Measurements from ENCODE around the gene SVEP1. TPM values are rescaled to one million over a fixed set of nuclear protein-coding genes. Genes with fewer than 3 reads are reported as not detected.

Gene SVEP1
- polyA plus RNA-seq, 1 donor (not counting 4 experiments of a cell fraction or from before 2014, with no cell fraction given) = 0.14 TPM

- Histone ChIP-seq H3K9me3 (ENCODE audit: control insufficient read depth, low read depth, low read length) (no peaks in the 10 kb centered on the region), H3K4me2 (ENCODE audit: control insufficient read depth, extremely low read depth, insufficient read depth, low read depth, low read length) (no peak overlapping the region), H3K4me3 (ENCODE audit: control insufficient read depth in 2 of 3, extremely low read depth in 1 of 3, insufficient read depth in 2 of 3, low read depth in 1 of 3, low read length in 3 of 3) (no peak overlapping the region), H3K9ac (ENCODE audit: control insufficient read depth, extremely low read depth, insufficient read depth, low read length) (no peak overlapping the region), H3K27me3 (ENCODE audit: control insufficient read depth, extremely low read depth, insufficient read depth, low read length) (peaks cover 21% of the 10 kb centered on the region), H4K20me1 (ENCODE audit: control insufficient read depth, extremely low read depth, insufficient read depth, low read length) (no peaks in the 10 kb centered on the region), H2AFZ (ENCODE audit: control insufficient read depth, low read length) (no peak overlapping the region), H3K9me1 (ENCODE audit: control insufficient read depth, extremely low read depth, insufficient read depth, low read length) (no peaks in the 10 kb centered on the region), H3K4me1 (ENCODE audit: control insufficient read depth, extremely low read depth, insufficient read depth, low read length) (no peaks in the 10 kb centered on the region), H3K36me3 (ENCODE audit: control insufficient read depth in 2 of 2, extremely low read depth in 1 of 2, insufficient read depth in 2 of 2, low read length in 2 of 2) (no peaks in the 10 kb centered on the region), H3K79me2 (ENCODE audit: control insufficient read depth, insufficient read depth, low read length) (no peaks in the 10 kb centered on the region), H3K27ac (ENCODE audit: control insufficient read depth, insufficient read depth, low read length) (no peak overlapping the region)
- no peak for TF ChIP-seq EZH2 (IDR thresholded peaks at IDR 0.05; ENCODE audit: low read length)
- DNase-seq (ENCODE audit: low read depth, low spot score) (no peak), FAIRE-seq (no peak)
- dilution Hi-C loops (cut with MboI; ENCODE audit: extremely low pct_ligation_motif_present, low sequenced_read_pairs) = no loop called here
Measured at GRCh38 chr9:110408598-110408997, 170.9 kb downstream of the SVEP1 start.

GRCh38 chr9:110405858-110406443, 173.6 kb downstream of the SVEP1 start:
- H3K9ac ChIP-seq (ENCODE audit: control insufficient read depth, extremely low read depth, insufficient read depth, low read length) = no peak overlapping the region
- dilution Hi-C loops (cut with MboI; ENCODE audit: extremely low pct_ligation_motif_present, low sequenced_read_pairs) = no loop called here
- H3K9me3 ChIP-seq (ENCODE audit: control insufficient read depth, low read depth, low read length) = no peaks in the 10 kb centered on the region
- no peaks in the 10 kb centered on the region for H3K79me2 ChIP-seq (ENCODE audit: control insufficient read depth, insufficient read depth, low read length)
- FAIRE-seq (no peak), DNase-seq (ENCODE audit: low read depth, low spot score) (no peak)
- peaks cover 16% of the 10 kb centered on the region for H3K27me3 ChIP-seq (ENCODE audit: control insufficient read depth, extremely low read depth, insufficient read depth, low read length)
- no peak overlapping the region for H2AFZ ChIP-seq (ENCODE audit: control insufficient read depth, low read length)
- no peak overlapping the region for H3K4me3 ChIP-seq (ENCODE audit: control insufficient read depth in 2 of 3, extremely low read depth in 1 of 3, insufficient read depth in 2 of 3, low read depth in 1 of 3, low read length in 3 of 3)
- no peaks in the 10 kb centered on the region for H4K20me1 ChIP-seq (ENCODE audit: control insufficient read depth, extremely low read depth, insufficient read depth, low read length)
- H3K36me3 ChIP-seq (ENCODE audit: control insufficient read depth in 2 of 2, extremely low read depth in 1 of 2, insufficient read depth in 2 of 2, low read length in 2 of 2) = no peaks in the 10 kb centered on the region
- no peak overlapping the region for H3K4me2 ChIP-seq (ENCODE audit: control insufficient read depth, extremely low read depth, insufficient read depth, low read depth, low read length)
- no peaks in the 10 kb centered on the region for H3K9me1 ChIP-seq (ENCODE audit: control insufficient read depth, extremely low read depth, insufficient read depth, low read length)
- H3K27ac ChIP-seq (ENCODE audit: control insufficient read depth, insufficient read depth, low read length) = no peak overlapping the region
- H3K4me1 ChIP-seq (ENCODE audit: control insufficient read depth, extremely low read depth, insufficient read depth, low read length) = no peaks in the 10 kb centered on the region
- no peak for TF ChIP-seq EZH2 (IDR thresholded peaks at IDR 0.05; ENCODE audit: low read length)
- TF ChIP-seq CTCF (optimal IDR thresholded peaks at IDR 0.05 in 1 of 3, IDR thresholded peaks at IDR 0.05 in 1 of 3, conservative IDR thresholded peaks at IDR 0.05 in 1 of 3; ENCODE audit: extremely low read depth in 1 of 3, insufficient read depth in 2 of 3, low read length in 3 of 3) = no peak

- DNase-seq (ENCODE audit: low read depth, low spot score) (no peak), FAIRE-seq (no peak)
- Histone ChIP-seq H3K9me1 (ENCODE audit: control insufficient read depth, extremely low read depth, insufficient read depth, low read length) (no peaks in the 10 kb centered on the region), H3K27me3 (ENCODE audit: control insufficient read depth, extremely low read depth, insufficient read depth, low read length) (peaks cover 14% of the 10 kb centered on the region), H4K20me1 (ENCODE audit: control insufficient read depth, extremely low read depth, insufficient read depth, low read length) (no peaks in the 10 kb centered on the region), H3K4me3 (ENCODE audit: control insufficient read depth in 2 of 3, extremely low read depth in 1 of 3, insufficient read depth in 2 of 3, low read depth in 1 of 3, low read length in 3 of 3) (no peak overlapping the region), H3K36me3 (ENCODE audit: control insufficient read depth in 2 of 2, extremely low read depth in 1 of 2, insufficient read depth in 2 of 2, low read length in 2 of 2) (no peaks in the 10 kb centered on the region), H2AFZ (ENCODE audit: control insufficient read depth, low read length) (no peak overlapping the region), H3K9ac (ENCODE audit: control insufficient read depth, extremely low read depth, insufficient read depth, low read length) (no peak overlapping the region), H3K79me2 (ENCODE audit: control insufficient read depth, insufficient read depth, low read length) (no peaks in the 10 kb centered on the region), H3K27ac (ENCODE audit: control insufficient read depth, insufficient read depth, low read length) (no peak overlapping the region), H3K4me1 (ENCODE audit: control insufficient read depth, extremely low read depth, insufficient read depth, low read length) (no peaks in the 10 kb centered on the region), H3K4me2 (ENCODE audit: control insufficient read depth, extremely low read depth, insufficient read depth, low read depth, low read length) (no peak overlapping the region), H3K9me3 (ENCODE audit: control insufficient read depth, low read depth, low read length) (no peaks in the 10 kb centered on the region)
- dilution Hi-C loops (cut with MboI; ENCODE audit: extremely low pct_ligation_motif_present, low sequenced_read_pairs) = no loop called here
- TF ChIP-seq CTCF (optimal IDR thresholded peaks at IDR 0.05 in 1 of 3, IDR thresholded peaks at IDR 0.05 in 1 of 3, conservative IDR thresholded peaks at IDR 0.05 in 1 of 3; ENCODE audit: extremely low read depth in 1 of 3, insufficient read depth in 2 of 3, low read length in 3 of 3) = no peak
- no peak for TF ChIP-seq EZH2 (IDR thresholded peaks at IDR 0.05; ENCODE audit: low read length)
Measured at GRCh38 chr9:110404473-110404872, 175.1 kb downstream of the SVEP1 start.

Data from keratinocyte (primary cell).